CD4-positive, alpha-beta T cell treated with Interleukin-12 subunit alpha and Interleukin-12 subunit beta, for 1 hour (primary cell): ENCODE data around the gene MTF2.
A peak's percentile ranks its signal among the peaks of the same experiment; 100 is the strongest.
"Not testable (repeated sequence)": the region's sequence is repeated elsewhere in the genome, so short reads cannot be mapped to it uniquely, and the experiment has no call there.

Experiments used
- DNase-seq: peaks from one replicate; pipeline ENCODE4 v3.0.0-alpha.2; 2020

MTF2 gene

DNA sequence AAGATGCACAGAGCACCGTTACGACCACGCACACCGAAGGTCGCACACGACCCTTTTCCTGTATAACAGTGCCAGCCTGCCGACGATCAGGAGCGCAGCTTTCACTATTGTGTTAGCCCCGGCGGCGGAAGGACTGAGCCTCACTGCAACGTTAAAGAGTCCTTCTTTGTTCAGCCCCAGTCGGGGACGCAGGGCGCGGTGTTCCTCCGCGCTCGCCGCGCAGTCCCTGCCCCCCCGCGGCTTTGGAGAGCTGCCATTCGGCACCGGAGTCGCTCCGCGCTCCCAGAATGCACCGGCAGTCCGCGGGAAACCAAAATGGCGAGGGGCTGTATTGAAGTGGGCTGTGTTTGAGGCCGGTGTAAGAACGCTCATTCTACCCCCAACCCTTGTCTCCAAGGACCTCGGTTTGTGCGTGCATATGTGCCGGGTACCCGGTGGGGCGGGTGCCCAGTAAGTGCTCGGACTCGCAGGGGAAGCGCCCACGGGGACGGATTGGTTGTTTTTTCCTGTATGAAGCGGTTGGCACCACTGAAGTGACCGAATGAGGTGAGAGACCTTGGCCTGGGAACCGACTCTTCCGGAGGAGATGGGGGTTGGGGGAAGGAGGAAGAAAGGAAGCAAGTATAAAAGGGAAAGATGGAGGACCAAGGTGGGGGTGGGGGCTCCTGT is at the start of gene MTF2:
Gene MTF2, plus strand, starts transcription at position 298 of the 669 bp plus-strand sequence. Its CDS starts 244 bp downstream, at position 542.
- DNase-seq, result peak; percentile 95

DNA sequence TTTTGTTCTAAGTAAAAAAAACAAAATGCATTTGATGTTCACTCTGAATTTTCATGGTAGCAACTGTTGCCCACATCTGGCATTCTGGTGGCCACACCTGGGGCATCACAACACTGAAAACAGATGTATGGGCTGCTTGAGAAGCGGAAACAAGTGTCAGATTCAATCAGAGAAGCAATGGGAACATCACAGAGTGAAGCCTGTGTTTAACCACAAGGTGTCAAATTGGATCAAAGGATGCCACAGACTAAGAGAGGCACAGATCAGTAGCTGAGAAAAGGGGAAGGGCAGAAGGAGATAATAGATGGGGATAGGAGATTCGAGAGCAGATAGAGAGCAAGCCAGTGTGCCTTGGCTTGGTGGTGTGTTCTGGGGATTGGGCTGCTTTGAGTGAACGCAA is 49.8 kb upstream of the MTF2 start:
- DNase-seq, result peak; percentile 55

DNA sequence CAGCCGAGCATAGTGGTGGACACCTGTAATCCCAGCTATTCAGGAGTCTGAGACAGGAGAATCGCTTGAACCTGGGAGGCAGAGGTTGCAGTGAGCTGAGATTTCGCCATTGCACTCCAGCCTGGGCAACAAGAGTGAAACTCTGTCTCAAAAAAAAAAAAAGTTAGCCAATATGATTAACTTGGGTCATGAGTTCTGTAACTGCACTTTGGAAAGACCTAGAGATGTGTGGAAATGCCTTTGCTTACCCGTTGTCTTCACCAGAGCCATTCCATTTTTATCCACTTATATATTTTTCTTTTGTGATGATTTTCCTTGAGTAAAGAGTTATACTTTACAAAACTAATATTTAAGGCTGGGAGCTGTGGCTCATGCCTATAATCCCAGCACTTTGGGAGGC is 48.9 kb upstream of the MTF2 start:
- not testable (repeated sequence) for DNase-seq

DNA sequence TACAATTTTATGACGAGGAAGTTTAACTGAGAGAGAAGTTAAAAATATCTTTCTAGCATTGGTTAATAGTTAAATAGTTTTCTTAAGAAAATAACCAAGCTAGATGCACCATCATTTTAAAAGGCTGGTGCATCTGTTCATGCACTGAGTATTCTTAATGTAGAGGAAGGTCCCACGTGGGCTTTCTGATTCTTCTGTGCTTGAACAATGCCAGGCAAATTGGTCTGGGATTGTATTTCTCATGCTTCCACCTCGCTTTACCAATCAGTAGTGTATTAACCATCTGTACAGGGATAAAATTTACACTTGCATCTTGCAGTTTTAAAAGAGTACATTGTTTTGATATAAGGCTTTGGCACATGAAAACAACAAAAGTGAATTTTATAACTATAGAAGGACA is 47.4 kb upstream of the MTF2 start:
- no peak for DNase-seq

DNA sequence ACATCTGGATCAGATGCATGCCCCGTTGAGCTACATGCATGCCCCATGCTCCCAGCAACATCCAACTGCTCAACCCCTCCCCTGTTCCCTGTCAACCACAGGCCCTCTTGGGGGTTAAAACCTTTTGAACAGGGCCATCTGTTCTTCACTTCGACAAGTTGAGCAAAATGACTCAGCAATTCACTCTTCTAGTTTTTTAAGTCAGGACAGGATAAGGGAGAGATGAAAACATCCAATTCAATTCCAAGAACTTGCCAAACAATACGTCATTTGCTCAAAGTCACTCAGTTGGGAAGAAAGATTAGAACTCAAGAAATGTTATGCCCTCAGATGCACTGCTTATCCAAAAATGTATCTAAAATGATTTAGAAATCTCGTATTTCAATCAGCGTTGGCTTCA is 46.1 kb upstream of the MTF2 start:
- DNase-seq, result no peak

DNA sequence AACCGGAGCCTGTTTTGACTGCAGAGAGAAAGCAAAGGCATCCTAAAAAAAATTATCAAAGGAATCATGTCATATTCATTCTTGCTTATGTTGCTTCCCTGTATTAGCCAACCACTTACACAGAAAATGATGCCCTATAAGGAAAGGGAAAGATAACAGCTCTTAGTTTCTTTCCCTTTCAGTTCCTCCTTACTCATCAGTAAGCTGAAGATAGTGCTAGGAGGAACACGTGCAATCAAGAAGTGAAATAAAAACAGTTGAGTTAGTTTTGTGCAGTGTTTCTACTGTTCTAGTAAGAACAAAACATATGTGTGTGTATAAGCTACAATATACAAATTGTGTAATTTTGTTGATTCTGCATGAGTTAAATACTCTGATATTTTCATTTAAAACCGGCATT is 45.3 kb upstream of the MTF2 start:
- DNase-seq, result no peak

DNA sequence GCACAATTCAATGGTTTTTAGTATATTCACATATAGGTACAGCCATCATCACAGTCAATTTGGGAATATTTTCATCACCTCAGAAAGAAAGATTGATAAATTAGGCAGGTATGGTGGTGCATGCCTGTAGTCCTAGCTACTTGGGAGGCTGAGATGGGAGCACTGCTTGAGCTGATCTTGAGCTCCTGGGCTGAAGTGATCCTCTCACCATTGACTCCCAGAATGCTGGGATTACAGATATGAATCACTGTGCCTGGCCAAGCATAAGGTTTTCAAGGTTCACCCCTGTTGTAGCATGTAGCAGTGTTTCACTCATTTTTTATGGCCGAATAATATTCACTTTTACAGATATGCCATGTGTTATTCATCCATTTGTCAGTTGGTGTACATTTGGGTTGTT is 44.7 kb upstream of the MTF2 start:
- no peak for DNase-seq

DNA sequence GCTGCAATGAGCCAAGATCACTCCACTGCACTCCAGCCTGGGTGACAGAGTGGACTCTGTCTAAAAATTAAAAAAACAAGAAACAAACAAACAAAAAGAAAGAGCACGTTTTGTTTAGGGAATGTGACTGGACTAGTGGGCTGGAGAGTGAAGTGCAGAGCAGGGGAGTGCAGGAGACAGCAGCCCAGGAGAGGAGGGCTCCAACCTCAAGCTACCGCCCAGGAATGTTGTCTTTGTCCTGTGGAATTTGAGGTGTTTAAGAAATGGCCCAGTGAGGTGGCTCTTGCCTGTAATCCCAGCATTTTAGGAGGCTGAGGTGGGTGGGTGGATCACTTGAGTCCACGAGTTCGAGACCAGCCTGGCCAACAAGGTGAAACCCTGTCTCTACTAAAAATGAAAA is 42.4 kb upstream of the MTF2 start:
- no peak for DNase-seq

DNA sequence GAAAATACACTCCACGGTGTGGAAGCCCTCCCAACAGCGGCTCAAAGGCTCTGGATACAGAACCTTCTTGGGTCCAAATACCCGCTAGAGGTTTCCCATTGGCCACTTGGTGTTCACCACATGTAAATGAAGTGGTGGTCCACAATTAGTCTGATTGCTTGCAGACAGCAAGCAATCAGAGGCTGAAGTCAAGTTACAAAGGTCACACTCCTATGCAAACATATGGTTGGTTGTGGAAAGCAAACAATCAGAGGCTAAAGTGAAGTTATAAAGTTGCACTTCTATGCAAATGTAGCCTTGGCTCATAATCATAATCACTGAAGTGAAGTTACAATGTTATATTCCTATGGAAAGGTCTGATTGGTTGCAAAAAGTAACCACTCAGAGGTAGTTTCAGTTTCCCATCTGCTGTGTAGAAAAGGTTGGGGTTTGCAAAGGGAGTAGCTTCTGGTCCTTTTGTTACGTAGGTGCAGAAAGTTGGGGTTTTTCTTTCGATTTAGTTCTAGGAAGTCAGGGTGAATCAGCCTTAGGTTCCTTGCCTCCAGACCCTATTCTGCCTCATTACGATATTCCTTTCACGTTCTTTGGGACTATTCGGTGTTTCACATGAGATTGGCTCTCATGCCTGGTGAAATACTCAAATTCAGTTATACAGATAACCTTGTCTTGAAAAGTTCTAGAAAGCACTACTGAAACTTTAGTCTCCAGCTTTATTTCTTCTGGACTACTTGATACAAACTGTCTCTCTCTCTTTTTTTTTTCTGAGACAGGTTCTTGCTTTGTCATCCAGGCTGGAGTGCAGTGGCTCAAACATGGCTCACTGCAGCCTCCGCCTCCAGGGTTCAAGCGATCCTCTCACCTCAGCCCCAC is 36.7 kb upstream of the MTF2 start:
- peak; percentile 83 for DNase-seq

DNA sequence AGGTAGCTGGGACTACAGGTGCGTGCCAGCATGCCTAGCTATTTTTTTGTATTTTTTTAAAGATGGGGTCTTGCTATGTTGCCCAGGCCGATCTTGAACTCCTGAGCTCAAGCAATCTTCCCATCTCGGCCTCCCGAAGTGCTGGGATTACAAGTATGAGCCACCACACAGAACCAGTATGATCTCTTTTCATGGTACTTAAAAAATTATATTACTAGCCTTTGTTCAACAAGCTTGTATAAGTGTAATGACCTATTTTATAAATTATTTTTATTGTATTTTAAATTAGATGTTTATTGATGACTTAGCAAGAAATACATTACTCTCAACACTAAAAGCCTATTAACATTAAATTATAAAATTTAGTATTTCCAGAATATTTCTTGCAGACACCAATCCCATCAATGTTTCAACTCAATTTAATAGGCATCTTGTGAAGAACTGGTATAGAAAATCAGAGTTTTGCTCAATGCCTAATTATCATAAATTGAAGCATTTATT is 36.0 kb upstream of the MTF2 start:
- no peak for DNase-seq

DNA sequence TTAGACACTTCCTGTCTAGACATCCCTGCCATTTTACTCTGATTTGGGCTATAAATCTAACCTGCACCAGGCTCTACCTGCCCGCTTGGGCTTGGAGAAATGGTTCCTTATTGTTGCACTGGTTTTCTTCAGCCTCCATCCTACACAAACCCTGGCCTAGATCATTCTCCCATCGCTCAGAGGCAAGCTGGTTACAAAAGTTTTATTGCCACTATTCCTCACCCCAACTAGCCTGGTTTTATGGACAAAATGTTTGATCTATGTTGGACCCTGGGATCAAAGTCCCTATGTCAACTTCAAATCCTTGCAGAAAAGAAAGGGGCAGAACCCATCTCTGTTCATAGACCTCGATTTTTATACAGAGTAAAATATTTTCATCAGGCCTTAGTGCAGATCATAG is 31.5 kb upstream of the MTF2 start:
- no peak for DNase-seq

DNA sequence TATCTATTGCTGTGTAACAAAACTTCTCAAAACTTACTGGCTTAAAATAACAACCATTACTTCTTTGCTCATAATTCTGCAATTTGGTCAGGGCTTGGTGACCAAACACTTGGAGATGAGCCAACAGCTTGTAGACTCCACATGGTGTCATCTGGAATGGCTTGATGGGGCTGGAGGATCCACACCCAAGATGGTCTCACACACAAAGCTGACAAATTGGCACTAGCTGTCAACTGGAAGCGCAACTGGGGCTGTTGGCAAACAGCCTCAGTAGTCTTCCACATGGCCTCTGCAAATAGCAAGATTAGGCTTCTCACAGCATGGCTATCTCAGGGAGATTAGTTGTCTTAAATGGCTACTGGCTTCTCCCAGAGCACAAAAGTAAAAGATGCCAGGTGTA is 27.1 kb upstream of the MTF2 start:
- DNase-seq, result no peak

DNA sequence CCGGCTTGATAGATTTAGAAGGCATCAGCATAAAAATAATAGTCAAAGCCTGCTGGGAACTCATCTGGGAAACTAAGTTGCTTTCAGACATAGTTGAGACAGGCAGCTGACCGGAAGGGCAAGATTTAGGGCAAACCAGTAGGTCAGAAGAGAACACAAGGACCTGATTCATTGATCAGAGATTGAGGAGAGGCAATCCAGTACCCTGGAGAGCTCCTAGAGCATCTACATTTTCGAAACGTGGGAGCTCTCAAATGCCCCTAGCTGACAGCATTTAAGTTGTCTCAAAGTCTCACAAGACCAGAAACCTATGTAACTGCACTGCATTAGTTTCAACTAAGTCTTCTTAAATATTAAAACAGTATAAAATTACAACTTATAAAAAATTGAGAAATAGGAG is 22.9 kb upstream of the MTF2 start:
- no peak for DNase-seq

DNA sequence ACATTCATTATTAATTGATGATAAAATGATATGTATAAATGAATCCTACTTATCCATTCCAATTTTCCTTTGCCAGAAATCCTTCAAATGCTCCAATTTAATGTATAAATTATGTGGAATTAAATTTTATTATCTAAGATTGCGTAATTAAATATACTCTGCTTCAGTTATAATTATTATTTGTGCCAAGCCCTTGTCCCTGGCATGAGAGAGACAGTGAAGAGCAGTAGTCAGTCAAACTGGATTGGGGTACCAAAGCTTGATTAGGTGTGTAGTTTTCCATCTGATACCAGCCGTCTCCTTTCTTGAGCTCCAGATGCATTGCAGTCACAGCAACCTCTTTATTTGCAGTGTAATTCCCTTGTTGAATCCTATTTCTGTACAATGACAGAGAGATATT is 22.4 kb upstream of the MTF2 start:
- DNase-seq, result no peak

DNA sequence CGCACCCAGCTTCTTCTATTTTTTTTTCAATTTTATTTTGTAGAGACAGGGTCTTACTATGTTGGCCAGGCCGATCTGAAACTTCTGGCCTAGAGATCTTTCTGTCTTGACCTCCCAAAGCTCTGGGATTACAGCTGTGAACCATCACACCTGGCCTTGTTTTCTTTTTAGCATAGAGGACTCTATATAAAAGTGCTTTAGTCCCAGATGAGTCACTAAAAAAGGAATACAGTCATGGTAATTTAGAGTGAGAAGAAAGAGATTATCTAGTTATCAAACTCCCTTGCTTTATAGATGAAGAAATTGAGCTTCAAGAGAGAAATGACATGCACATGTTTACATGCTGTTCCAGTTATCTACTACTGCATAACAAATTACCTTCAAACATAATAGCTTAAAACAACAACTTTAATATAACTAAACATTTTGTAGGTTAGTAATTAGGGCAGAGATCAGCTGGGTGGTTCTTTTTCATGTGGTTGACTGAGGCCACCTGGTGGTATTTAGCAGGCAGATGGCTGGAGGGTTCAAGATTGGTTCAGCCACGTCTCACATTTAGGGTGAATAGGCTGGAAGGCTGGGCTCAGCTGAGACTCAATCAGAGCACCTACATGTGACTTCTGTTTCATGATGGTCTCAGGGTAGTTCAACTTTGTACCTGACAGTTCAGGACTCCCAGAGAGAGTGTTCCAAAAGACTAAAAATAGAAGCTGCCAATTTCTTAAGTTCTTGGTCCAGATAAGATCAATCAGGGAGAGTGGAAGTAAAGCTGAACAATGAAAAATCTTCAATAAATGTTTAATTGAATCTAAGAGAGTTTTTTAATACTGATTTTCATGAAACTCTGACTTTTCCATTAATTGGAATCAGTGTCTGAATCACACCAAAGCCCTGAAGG is 16.9 kb upstream of the MTF2 start:
- peak; percentile 64 for DNase-seq

DNA sequence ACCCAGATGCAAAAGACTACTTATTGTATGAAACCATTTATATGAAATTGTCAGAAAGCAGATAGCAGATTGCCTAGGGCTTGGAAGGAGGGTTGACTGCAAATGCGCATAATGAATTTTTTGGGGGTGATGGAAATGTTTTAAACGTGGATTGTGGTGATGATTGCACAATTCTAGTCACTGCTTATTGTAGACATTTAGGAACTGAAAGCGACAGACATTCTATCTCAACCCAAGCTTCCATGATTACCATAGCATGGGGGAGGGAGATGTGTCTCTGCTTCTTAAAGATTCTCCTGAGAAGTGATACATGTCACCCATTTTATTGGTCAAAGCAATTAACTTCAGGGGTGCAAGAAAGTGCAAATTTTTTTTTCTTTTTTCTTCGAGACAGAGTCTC is 2.8 kb upstream of the MTF2 start:
- no peak for DNase-seq

DNA sequence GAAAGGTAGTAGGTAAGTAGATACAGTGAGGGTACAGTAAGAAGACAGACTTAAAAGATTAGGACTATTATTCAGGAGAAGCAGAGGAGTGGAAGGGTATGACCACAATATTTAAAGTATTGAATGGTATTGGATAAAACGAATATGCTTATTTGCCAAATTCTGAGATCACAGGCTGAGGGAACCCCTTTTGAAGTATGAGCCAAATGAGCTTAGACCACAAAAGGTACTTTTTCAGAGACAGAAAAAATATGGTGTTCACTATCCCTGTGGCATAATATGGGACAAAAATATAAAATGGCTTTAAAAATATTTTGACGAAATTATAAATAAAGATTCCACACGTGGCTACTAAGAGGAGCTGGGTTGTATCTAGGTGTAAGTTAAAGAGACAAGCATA is 880 bp upstream of the MTF2 start:
- DNase-seq, result peak; percentile 23

DNA sequence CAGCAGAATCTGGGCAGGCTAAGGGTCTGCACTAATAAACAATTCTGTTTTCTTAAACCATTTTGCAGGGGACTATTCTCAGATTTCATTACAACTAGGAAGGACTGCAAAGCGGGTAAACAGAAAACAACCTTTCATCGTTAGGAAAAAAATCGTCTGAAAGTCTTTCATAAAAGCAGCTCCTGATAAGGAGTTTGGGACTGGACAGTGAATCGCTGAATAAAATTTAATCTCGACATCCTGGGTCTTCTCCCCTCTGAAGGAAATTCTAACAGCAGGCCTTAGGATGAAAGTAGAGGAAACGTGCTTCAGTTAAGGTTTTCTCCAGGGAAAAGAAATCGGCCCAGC is 471 bp upstream of the MTF2 start:
- no peak for DNase-seq

DNA sequence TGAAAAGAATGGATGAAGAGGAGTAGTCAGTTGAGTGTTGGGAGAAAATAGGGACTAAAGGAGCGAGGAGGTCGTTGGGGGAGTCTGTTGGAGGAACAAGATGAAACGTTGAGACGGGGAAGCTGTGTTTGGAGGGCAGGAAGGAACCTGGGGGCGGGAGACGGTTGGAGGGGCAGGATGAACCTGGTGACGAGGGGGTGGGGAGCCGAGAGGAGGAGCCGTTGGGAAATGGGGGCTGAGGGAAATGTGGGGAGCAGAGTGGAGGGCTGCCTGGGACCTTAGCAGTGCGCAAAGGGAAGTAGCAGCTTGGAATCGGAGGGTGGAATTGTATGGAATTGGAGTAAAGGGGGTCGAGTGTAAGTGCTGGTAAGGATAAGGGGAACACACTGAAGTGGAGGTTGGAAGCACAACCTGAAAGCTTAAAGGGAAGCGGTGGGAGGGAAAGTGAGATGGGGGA is 630 bp downstream of the MTF2 start:
- peak; percentile 31 for DNase-seq

DNA sequence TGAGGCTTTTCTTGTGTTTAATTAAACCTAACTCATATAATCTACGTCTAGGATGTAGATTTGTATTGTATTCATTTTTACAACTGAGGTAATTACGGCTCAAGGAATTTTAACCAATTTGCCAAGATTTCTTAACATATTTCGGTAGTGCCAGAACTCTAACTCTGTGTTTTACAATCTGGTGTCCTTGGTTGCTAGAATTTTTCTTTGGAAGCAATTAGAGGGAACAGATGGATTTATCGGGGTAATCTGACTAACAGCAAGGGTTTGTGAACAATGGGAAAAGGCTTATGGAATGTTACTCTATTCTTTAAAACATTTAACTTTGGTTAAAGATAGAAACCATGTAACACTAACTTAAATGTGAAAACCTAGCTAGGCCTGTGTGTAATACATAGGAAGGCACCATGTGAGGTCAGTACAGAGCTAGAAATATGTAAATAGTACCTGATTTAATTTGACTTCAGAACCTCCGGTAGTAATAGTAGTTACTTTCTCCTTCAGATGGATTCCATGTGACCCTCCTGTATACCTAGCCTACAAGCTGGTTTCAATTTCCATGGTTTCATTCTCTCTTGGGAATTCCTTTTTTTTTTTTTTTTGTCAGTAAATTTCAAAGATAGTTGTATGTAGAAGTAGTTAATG is 1.2 kb downstream of the MTF2 start:
- peak; percentile 65 for DNase-seq

DNA sequence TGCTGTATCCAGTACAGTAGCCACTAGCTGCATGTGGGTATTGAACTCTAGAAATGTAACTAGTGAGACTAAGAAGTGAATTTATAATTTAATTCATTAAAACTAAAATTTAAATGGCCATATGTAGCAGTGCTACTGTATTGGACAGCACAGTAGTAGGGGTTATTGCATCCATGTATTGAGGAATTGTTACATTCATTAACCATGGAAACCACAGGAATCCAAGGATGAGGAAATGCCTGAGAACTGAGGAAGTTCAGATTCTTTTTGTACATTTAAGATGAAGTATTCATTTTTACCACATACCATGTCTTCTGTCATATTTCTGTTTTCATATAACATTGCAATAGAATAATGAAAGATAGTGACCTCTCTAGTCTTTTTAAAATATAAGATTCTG is 2.6 kb downstream of the MTF2 start:
- DNase-seq, result no peak

DNA sequence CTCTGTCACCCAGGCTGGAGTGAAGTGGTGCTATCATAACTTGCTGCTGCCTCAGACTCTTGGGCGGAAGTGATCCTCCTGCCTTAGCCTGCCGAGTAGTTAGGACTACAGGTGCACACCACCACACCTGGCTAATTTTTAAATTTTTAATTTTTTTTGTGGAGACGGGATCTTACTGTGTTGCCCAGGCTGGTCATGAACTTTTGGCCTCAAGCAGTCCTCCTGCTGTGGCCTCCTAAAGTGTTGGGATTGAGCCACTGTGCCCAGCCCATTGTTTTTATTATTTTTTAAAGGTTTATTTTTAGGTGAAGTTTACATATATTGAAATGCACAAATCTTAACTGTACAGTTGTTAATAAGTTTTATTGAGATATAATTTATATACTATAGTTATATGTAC is 3.2 kb downstream of the MTF2 start:
- DNase-seq, result no peak

DNA sequence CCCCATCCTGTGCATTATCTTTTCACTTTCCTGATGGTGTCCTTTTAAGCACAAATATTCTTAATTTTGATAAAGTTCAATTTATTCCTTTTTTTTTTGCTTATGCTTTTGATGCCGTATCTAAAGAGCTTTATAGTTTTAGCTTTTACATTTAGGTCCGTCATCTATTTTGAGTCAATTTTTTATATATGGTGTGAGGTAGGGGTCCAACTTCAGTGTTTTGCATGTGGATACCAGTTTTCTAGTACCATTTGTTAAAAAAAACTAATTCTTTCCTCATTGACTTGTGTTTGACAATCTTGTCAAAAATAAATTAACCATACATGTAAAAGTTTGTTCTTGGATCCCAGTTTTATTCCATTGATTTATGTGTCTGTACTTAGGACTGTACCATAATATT is 4.9 kb downstream of the MTF2 start:
- DNase-seq, result no peak
